ENCODE measurements around the gene PEX13.
"Not testable (repeated sequence)": the region's sequence is repeated elsewhere in the genome, so short reads cannot be mapped to it uniquely, and the experiment has no call there.

PEX13 gene

DNA sequence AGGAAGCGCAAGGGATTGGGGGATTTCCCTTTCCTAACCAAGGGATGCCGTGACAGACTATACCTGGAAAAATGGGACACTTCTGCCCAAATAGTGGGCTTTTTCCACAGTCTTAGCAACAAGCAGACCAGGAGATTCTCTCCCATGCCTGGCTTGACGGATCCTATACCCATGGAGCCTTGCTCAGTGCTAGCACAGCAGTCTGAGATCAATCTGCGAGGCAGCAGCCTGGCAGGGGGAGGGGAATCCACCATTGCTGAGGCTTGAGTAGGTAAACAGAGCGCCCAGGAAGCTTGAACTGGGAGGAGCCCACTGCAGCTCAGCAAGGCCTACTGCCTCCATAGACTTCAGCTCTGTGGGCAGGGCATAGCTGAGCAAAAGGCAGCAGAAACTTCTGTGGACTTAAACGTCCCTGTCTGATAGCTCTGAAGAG is 3.7 kb downstream of the PEX13 start:
- Histone ChIP-seq H2AFZ (ENCODE audit: low read length) (no peak overlapping the region), H3K36me3 (ENCODE audit: insufficient read depth, low read length) (peaks cover 6% of the 10 kb centered on the region; the same call in 1 of the 2 replicates), H3K9me2 (replicated peaks; ENCODE audit: low read depth, low read length) (no peaks in the 10 kb centered on the region), H3K79me2 (ENCODE audit: insufficient read depth, low read length) (peaks cover 91% of the 10 kb centered on the region), H3K9ac (ENCODE audit: low read depth, low read length, poor library complexity, severe bottlenecking) (no peak overlapping the region), H3K9me3 (ENCODE audit: insufficient read depth, low read depth, low read length) (no peaks in the 10 kb centered on the region), H3K4me1 (ENCODE audit: insufficient read depth, low read length, poor library complexity, severe bottlenecking) (peaks cover 20% of the 10 kb centered on the region), H3K4me2 (ENCODE audit: low read depth, low read length, poor library complexity, severe bottlenecking) (peak overlapping the region; percentile 99), H3K4me3 (ENCODE audit: low read length, poor library complexity, severe bottlenecking) (no peak overlapping the region), H3K27me3 (ENCODE audit: insufficient read depth, low read length, poor library complexity, severe bottlenecking) (no peaks in the 10 kb centered on the region), H4K20me1 (ENCODE audit: insufficient read depth, low read length, poor library complexity, severe bottlenecking) (peaks cover 42% of the 10 kb centered on the region), H3F3A (ENCODE audit: low read depth) (no peaks in the 10 kb centered on the region)
- TF ChIP-seq CTCF (conservative IDR thresholded peaks at IDR 0.05; ENCODE audit: low read length) (no peak), EZH2phosphoT487 (IDR thresholded peaks at IDR 0.05; ENCODE audit: borderline replicate concordance) (no peak)

GRCh38 chr2:61023670-61024069 is 6.2 kb downstream of the PEX13 start:
- Histone ChIP-seq H3K79me2 (ENCODE audit: insufficient read depth, low read length) (peaks cover 72% of the 10 kb centered on the region), H3F3A (ENCODE audit: low read depth) (no peaks in the 10 kb centered on the region), H4K20me1 (ENCODE audit: insufficient read depth, low read length, poor library complexity, severe bottlenecking) (peaks cover 41% of the 10 kb centered on the region)

DNA sequence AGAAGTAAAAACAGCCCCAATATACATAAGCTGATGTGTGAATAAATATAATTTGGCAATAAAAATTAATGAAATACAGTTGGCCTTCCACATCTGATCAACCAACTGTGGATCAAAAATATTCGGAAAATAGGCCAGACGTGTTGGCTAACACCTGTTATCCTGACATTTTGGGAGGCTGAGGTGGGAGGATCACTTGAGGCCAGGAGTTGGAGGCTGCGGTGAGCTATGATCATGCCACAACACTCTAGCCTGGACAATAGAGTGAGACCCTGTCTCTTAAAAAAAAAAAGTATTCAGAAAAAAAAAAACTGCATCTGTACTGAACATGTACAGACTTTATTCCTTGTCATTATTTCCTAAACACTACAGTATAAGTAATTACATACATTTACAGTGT is 12.0 kb downstream of the PEX13 start:
- no peaks in the 10 kb centered on the region for H3K4me1 ChIP-seq (ENCODE audit: insufficient read depth, low read length, poor library complexity, severe bottlenecking)
- TF ChIP-seq CTCF (conservative IDR thresholded peaks at IDR 0.05; ENCODE audit: low read length), result no peak
- TF ChIP-seq EZH2phosphoT487 (IDR thresholded peaks at IDR 0.05; ENCODE audit: borderline replicate concordance), result no peak
- peaks cover 14% of the 10 kb centered on the region; the same call in 1 of the 2 replicates for H3K79me2 ChIP-seq (ENCODE audit: insufficient read depth, low read length)
- no peak overlapping the region for H3K4me2 ChIP-seq (ENCODE audit: low read depth, low read length, poor library complexity, severe bottlenecking)
- no peaks in the 10 kb centered on the region for H3K9me3 ChIP-seq (ENCODE audit: insufficient read depth, low read depth, low read length)
- H4K20me1 ChIP-seq (ENCODE audit: insufficient read depth, low read length, poor library complexity, severe bottlenecking), result peaks cover 4% of the 10 kb centered on the region
- H3K9me2 ChIP-seq (replicated peaks; ENCODE audit: low read depth, low read length), result no peaks in the 10 kb centered on the region
- H3K27me3 ChIP-seq (ENCODE audit: insufficient read depth, low read length, poor library complexity, severe bottlenecking), result no peaks in the 10 kb centered on the region
- H3F3A ChIP-seq (ENCODE audit: low read depth), result no peaks in the 10 kb centered on the region
- H3K9ac ChIP-seq (ENCODE audit: low read depth, low read length, poor library complexity, severe bottlenecking), result no peak overlapping the region
- peaks cover 29% of the 10 kb centered on the region; the same call in 1 of the 2 replicates for H3K36me3 ChIP-seq (ENCODE audit: insufficient read depth, low read length)
- no peak overlapping the region for H3K4me3 ChIP-seq (ENCODE audit: low read length, poor library complexity, severe bottlenecking)
- no peak overlapping the region for H2AFZ ChIP-seq (ENCODE audit: low read length)

More at GRCh38 chr2:61023670-61024069, 6.2 kb downstream of the PEX13 start:
- H3K36me3 ChIP-seq (ENCODE audit: insufficient read depth, low read length), result peaks cover 6% of the 10 kb centered on the region; the same call in 1 of the 2 replicates
- H3K4me3 ChIP-seq (ENCODE audit: low read length, poor library complexity, severe bottlenecking), result no peak overlapping the region
- H3K9ac ChIP-seq (ENCODE audit: low read depth, low read length, poor library complexity, severe bottlenecking), result no peak overlapping the region
- H3K27me3 ChIP-seq (ENCODE audit: insufficient read depth, low read length, poor library complexity, severe bottlenecking), result no peaks in the 10 kb centered on the region
- no peaks in the 10 kb centered on the region for H3K9me3 ChIP-seq (ENCODE audit: insufficient read depth, low read depth, low read length)
- H3K4me2 ChIP-seq (ENCODE audit: low read depth, low read length, poor library complexity, severe bottlenecking), result no peak overlapping the region
- TF ChIP-seq EZH2phosphoT487 (IDR thresholded peaks at IDR 0.05; ENCODE audit: borderline replicate concordance), result no peak
- no peak for TF ChIP-seq CTCF (conservative IDR thresholded peaks at IDR 0.05; ENCODE audit: low read length)
- H3K4me1 ChIP-seq (ENCODE audit: insufficient read depth, low read length, poor library complexity, severe bottlenecking), result peaks cover 10% of the 10 kb centered on the region
- H2AFZ ChIP-seq (ENCODE audit: low read length), result no peak overlapping the region
- H3K9me2 ChIP-seq (replicated peaks; ENCODE audit: low read depth, low read length), result no peaks in the 10 kb centered on the region

- H3K9ac ChIP-seq (ENCODE audit: low read depth, low read length, poor library complexity, severe bottlenecking); H3K79me2 ChIP-seq (ENCODE audit: insufficient read depth, low read length); H4K20me1 ChIP-seq (ENCODE audit: insufficient read depth, low read length, poor library complexity, severe bottlenecking); H3K4me3 ChIP-seq (ENCODE audit: low read length, poor library complexity, severe bottlenecking); H3F3A ChIP-seq (ENCODE audit: low read depth); H2AFZ ChIP-seq (ENCODE audit: low read length); H3K9me2 ChIP-seq (replicated peaks; ENCODE audit: low read depth, low read length); H3K27me3 ChIP-seq (ENCODE audit: insufficient read depth, low read length, poor library complexity, severe bottlenecking); H3K4me1 ChIP-seq (ENCODE audit: insufficient read depth, low read length, poor library complexity, severe bottlenecking); H3K4me2 ChIP-seq (ENCODE audit: low read depth, low read length, poor library complexity, severe bottlenecking); H3K9me3 ChIP-seq (ENCODE audit: insufficient read depth, low read depth, low read length): not testable (repeated sequence)
- H3K36me3 ChIP-seq (ENCODE audit: insufficient read depth, low read length), result peaks cover 37% of the 10 kb centered on the region; the same call in 1 of the 2 replicates
Measured at GRCh38 chr2:61034592-61034991, 17.1 kb downstream of the PEX13 start.

DNA sequence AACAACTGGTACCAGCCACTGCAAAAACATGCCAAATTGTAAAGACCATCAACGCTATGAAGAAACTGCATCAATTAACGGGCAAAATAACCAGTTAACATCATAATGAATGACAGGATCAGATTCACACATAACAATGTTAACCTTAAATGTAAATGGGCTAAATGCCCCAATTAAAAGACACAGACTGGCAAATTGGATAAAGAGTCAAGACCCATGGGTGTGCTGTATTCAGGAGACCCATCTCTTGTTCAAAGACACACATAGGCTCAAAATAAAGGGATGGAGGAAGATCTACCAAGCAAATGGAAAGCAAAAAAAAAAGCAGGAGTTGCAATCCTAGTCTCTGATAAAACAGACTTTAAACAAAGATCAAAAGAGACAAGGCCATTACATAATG is 19.1 kb downstream of the PEX13 start:
- not testable (repeated sequence) for H3K4me2 ChIP-seq (ENCODE audit: low read depth, low read length, poor library complexity, severe bottlenecking); H3K4me3 ChIP-seq (ENCODE audit: low read length, poor library complexity, severe bottlenecking); H4K20me1 ChIP-seq (ENCODE audit: insufficient read depth, low read length, poor library complexity, severe bottlenecking); H3K79me2 ChIP-seq (ENCODE audit: insufficient read depth, low read length); H3F3A ChIP-seq (ENCODE audit: low read depth); H3K4me1 ChIP-seq (ENCODE audit: insufficient read depth, low read length, poor library complexity, severe bottlenecking); H3K9ac ChIP-seq (ENCODE audit: low read depth, low read length, poor library complexity, severe bottlenecking); H3K9me2 ChIP-seq (replicated peaks; ENCODE audit: low read depth, low read length); H3K9me3 ChIP-seq (ENCODE audit: insufficient read depth, low read depth, low read length); H2AFZ ChIP-seq (ENCODE audit: low read length); H3K27me3 ChIP-seq (ENCODE audit: insufficient read depth, low read length, poor library complexity, severe bottlenecking)
- peaks cover 32% of the 10 kb centered on the region; the same call in 1 of the 2 replicates for H3K36me3 ChIP-seq (ENCODE audit: insufficient read depth, low read length)
